Measurements from ENCODE around the gene OBSCN. TPM values are rescaled to one million over a fixed set of nuclear protein-coding genes. Genes with fewer than 3 reads are reported as not detected.

The OBSCN gene, protein sequence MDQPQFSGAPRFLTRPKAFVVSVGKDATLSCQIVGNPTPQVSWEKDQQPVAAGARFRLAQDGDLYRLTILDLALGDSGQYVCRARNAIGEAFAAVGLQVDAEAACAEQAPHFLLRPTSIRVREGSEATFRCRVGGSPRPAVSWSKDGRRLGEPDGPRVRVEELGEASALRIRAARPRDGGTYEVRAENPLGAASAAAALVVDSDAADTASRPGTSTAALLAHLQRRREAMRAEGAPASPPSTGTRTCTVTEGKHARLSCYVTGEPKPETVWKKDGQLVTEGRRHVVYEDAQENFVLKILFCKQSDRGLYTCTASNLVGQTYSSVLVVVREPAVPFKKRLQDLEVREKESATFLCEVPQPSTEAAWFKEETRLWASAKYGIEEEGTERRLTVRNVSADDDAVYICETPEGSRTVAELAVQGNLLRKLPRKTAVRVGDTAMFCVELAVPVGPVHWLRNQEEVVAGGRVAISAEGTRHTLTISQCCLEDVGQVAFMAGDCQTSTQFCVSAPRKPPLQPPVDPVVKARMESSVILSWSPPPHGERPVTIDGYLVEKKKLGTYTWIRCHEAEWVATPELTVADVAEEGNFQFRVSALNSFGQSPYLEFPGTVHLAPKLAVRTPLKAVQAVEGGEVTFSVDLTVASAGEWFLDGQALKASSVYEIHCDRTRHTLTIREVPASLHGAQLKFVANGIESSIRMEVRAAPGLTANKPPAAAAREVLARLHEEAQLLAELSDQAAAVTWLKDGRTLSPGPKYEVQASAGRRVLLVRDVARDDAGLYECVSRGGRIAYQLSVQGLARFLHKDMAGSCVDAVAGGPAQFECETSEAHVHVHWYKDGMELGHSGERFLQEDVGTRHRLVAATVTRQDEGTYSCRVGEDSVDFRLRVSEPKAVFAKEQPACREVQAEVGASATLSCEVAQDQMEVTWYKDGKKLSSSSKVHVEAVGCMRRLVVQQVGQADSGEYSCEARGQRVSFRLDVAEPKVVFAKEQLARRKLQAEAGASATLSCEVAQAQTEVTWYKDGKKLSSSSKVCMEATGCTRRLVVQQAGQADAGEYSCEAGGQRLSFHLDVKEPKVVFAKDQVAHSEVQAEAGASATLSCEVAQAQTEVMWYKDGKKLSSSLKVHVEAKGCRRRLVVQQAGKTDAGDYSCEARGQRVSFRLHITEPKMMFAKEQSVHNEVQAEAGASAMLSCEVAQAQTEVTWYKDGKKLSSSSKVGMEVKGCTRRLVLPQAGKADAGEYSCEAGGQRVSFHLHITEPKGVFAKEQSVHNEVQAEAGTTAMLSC (N-terminal part only)
- polyA plus RNA-seq (ENCODE audit: insufficient read length in 3 of 3) = 10 to 100 TPM; 31.3 to 43.8 (median 35.6) TPM
- long read RNA-seq, donor 1, partial matches to known transcripts = 0 of 1 reads
- long read RNA-seq, donor 1, other reads (novel, unspliced or antisense) = 0 of 1 reads
- long read RNA-seq, donor 2, partial matches to known transcripts = 0 of 1 reads
- long read RNA-seq, donor 2, other reads (novel, unspliced or antisense) = 0 of 1 reads
- long read RNA-seq, donor 3, partial matches to known transcripts = 0 of 1 reads
- long read RNA-seq, donor 3, other reads (novel, unspliced or antisense) = 0 of 1 reads
- long read RNA-seq, donor 4, partial matches to known transcripts = 0 of 1 reads
- long read RNA-seq, donor 4, other reads (novel, unspliced or antisense) = 0 of 1 reads
- long read RNA-seq, donor 5 = 0 reads
- long read RNA-seq, donor 6, transcript OBSCN-211 (1 exons, 2,267 nt) = major isoform, 6 of 6 reads
- long read RNA-seq, donor 6, partial matches to known transcripts = 0 of 6 reads
- long read RNA-seq, donor 6, other reads (novel, unspliced or antisense) = 0 of 6 reads
- long read RNA-seq, donor 7, partial matches to known transcripts = 0 of 2 reads
- long read RNA-seq, donor 7, other reads (novel, unspliced or antisense) = 0 of 2 reads
- long read RNA-seq, donor 8, transcript OBSCN-211 (1 exons, 2,267 nt) = major isoform, 11 of 26 reads
- long read RNA-seq, donor 8, partial matches to known transcripts = 15 of 26 reads
- long read RNA-seq, donor 8, other reads (novel, unspliced or antisense) = 0 of 26 reads
- long read RNA-seq, donor 9, partial matches to known transcripts = 0 of 1 reads
- long read RNA-seq, donor 9, other reads (novel, unspliced or antisense) = 0 of 1 reads
- long read RNA-seq, donor 10 = 0 reads
- long read RNA-seq, donor 11 = 0 reads
- long read RNA-seq, donor 12, partial matches to known transcripts = 0 of 2 reads
- long read RNA-seq, donor 12, other reads (novel, unspliced or antisense) = 0 of 2 reads
- long read RNA-seq, donor 13, partial matches to known transcripts = 6 of 7 reads
- long read RNA-seq, donor 13, other reads (novel, unspliced or antisense) = 0 of 7 reads
- long read RNA-seq, donor 14 = 0 reads
- long read RNA-seq, donor 15, partial matches to known transcripts = 0 of 1 reads
- long read RNA-seq, donor 15, other reads (novel, unspliced or antisense) = 0 of 1 reads
- long read RNA-seq, donor 16, partial matches to known transcripts = 6 of 10 reads
- long read RNA-seq, donor 16, other reads (novel, unspliced or antisense) = 0 of 10 reads

DNA sequence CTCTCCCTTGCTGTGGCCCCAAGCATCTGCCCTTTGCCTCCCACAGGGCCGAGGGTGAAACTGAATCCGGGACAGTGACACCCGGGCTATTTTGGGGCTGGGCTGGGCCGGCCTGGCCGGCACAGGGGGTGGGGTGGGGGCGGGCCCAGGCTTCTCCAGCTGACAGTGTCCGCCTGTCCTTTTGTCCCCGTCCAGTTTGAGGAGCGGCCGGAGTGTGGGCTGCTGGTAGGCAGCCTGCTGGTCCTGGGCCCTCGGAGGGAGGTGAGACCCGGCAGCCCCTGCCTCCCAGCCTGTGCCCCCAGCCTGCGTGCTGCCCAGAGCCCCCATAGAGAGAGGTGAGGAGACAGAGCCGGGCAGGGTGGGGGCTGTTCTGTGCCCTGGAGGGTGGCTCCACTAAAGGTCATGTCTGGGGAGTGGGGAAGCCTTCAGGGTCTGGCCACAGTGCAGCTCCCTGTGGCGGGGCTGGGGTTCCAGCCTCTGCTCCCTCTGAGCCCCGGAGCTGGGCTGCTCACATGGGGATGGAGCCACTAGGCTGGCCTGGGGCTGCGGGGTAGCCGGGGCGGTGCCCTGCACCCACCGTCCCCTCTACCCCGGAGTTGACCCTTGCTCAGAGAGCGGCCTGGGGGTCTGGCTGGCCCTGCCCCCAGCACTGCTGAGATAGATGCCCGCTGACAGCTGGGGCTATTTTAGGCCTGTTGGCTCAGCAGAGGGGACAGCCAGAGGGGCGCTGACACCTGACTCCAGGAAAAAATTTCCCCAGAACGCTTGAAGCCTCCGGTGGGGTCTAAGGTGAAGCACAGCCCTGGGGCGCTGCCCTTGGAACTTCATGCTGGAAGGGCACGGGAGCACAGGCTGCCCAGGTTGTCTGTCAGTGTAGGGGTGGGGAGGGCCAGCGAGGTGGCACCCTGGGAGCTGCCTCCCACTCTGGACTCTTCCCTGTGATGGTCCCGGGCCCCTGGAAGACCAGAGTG, at the start of gene OBSCN:
TSS of gene OBSCN (plus strand) at position 194 of the 971 bp plus-strand sequence. CDS start 3,740 bp downstream, outside the sequence.
- no peak for DNase-seq (ENCODE audit: extremely low read depth in 1 of 11, low read depth in 9 of 11, low spot score in 4 of 11)

DNA sequence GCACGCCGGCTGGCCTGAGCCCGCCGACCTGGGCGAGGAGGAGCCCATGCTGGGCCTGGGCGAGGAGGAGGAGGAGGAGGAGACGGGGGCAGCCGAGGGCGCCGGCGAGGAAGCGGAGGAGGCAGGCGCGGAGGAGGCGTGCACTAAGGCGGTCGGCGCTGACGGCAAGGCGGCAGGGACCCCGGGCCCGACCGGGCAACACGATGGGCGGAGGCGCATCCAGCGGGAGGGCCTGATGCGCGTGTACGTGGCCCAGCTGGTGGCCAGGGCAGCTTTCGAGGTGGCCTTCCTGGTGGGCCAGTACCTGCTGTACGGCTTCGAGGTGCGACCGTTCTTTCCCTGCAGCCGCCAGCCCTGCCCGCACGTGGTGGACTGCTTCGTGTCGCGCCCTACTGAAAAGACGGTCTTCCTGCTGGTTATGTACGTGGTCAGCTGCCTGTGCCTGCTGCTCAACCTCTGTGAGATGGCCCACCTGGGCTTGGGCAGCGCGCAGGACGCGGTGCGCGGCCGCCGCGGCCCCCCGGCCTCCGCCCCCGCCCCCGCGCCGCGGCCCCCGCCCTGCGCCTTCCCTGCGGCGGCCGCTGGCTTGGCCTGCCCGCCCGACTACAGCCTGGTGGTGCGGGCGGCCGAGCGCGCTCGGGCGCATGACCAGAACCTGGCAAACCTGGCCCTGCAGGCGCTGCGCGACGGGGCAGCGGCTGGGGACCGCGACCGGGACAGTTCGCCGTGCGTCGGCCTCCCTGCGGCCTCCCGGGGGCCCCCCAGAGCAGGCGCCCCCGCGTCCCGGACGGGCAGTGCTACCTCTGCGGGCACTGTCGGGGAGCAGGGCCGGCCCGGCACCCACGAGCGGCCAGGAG, 49.5 kb upstream of the OBSCN start:
- no peak for DNase-seq (ENCODE audit: extremely low read depth in 1 of 11, low read depth in 9 of 11, low spot score in 4 of 11)

DNA sequence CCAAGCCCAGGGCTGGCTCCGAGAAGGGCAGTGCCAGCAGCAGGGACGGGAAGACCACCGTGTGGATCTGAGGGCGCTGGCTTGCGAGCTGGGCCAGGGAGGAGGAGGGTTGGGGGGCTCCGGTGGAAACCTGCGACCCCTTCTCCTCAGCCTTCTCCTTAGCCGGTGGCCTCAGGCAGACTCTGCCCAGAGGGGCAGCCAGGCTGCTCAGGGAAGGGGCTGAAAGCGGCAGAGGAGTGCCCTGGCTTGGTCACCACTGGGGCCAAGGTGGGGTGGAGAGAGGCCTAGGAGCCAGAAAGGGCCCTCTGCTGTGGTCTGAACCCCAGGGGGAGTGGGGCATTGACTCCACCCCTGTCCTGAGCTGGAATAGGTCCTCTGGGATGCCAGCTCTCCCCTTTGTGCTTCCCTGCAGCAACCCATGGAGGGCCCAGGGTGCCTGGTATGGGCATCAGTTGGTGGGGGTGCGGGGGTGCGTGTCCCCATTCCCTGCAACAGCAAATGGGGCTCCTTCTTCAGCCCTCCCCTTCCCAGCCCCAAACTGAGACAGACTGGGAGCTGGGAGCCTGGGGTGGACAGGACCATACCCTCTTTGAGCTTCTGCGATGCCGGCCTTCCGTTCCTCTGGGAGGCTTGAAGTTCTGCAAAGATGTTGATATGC, 48.7 kb upstream of the OBSCN start:
- no peak for DNase-seq (ENCODE audit: extremely low read depth in 1 of 11, low read depth in 9 of 11, low spot score in 4 of 11)

DNA sequence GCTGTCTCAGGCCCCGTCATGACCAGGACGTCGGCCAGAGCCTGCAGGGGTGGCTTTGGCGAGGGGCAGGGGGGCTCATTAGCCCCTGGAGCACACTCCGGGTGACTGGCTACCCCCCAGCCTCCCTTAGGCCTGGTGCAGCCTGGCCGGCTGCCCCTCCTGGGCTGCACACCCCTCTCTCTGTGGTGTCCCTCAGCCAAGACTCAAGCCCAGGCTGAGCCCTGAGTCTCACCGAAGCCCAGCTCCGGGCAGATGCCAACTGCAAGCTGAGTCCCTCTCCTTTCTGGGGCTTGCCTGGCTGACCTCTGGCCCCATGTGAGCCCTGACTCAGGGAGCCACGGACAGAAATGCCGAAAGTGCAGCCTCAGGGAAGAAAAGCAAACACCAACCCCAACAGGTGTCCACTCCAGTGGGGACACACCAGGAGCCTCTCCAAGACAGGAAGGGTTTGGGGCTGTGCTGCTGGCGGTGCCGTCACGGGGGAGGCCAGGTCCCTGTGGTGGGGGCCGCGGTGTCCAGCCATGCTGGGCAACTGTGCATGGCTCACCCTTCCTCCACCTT, 47.6 kb upstream of the OBSCN start:
- no peak for DNase-seq (ENCODE audit: extremely low read depth in 1 of 11, low read depth in 9 of 11, low spot score in 4 of 11)

DNA sequence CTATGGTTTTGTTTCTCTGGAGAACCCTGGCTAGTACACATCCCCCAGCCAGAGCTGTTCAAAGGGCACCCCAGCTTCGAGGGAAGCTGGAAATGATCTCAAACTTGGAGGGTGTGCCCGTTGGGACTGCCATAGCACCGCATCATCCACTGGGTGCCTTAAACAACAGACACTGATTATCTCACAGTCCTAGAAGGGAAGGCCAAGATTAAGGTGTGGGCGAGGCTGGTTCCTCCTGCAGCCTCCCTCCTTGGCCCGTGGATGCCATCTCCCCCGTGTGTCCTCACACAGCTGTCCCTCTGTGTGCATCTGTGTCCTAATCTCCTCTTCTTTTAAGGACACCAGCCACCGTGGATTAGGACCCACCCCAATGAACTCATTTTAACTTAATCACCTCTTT, 46.5 kb upstream of the OBSCN start:
- DNase-seq (ENCODE audit: extremely low read depth in 1 of 11, low read depth in 9 of 11, low spot score in 4 of 11) = no peak

- DNase-seq (ENCODE audit: extremely low read depth in 1 of 11, low read depth in 9 of 11, low spot score in 4 of 11) = no peak
These were observed 46.0 kb upstream of the OBSCN start for GRCh38 chr1:228161866-228162265.

- no peak for DNase-seq (ENCODE audit: extremely low read depth in 1 of 11, low read depth in 9 of 11, low spot score in 4 of 11)
These were observed 45.4 kb upstream of the OBSCN start for GRCh38 chr1:228162286-228163006.

- no peak for DNase-seq (ENCODE audit: extremely low read depth in 1 of 11, low read depth in 9 of 11, low spot score in 4 of 11)
These were observed 44.7 kb upstream of the OBSCN start for GRCh38 chr1:228163007-228163753.

DNA sequence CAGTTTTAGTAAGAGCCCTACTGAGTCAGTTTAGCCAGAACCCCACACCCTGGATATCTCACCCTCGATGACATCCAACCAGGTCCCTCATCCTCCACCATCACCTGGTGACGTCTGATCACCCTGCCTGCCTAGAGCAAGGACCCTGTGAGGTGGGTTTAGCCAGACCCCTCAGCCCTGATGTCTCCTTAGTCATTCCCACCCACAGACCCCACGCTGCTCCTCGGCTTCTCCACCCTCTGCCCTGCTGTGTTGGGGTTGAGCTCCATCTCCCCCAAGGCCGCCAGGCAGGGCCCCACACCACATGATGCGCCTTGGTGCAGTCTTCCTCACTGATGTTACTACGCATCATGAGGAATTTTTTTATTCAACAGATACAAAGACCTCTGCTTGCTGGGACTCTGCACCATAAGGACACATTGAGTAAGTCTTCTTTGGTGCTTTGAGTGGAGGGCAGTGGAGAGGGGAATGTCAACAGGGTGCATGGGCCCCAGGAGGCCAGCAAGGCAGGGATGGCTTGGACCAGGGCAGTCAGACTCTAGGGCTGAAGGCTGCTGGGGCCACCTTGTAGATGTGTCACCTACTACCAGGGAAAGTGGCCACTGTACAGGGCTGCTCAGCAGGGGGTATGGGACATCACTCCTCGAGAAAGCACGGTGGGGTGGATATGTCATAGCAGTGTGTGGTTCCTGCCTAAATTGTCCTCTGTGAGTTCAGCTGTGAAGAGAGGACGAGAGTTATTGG, 43.9 kb upstream of the OBSCN start:
- no peak for DNase-seq (ENCODE audit: extremely low read depth in 1 of 11, low read depth in 9 of 11, low spot score in 4 of 11)

DNA sequence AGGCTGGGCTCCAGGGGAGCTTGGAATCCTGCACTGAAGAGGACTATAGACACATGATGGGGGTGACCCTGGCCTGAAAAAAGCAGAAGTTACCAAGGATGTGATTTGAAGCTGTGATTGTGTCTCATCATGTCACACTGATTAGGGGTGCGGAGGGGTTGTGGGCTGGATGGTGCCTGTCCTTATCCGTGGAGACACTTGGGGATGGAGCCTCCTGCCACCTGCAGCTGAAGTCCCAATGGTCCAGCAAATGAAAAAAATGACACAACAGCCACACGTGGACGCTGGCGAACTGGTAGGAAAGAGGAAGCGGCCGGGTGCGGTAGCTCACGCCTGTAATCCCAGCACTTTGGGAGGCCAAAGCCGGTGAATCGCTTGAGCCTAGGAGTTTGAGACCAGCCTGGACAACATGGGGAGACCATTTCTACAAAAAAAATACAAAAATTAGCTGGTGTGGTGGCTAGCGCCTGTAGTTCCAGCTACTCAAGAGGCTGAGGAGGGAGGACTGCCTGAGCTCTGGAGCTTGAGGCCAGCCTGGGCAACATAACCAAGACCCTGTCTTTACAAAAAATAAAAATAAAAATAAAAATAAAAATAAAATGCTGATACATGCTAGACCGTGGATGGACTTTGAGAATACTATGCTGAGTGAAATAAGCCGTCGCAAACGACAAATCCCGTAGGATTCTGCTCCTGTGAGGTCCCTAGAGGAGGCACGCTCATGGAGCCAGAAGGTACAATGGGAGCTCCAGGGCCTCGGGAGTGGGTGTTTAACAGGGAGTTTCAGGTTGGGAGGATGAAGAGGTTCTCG, 43.1 kb upstream of the OBSCN start:
- DNase-seq (ENCODE audit: extremely low read depth in 1 of 11, low read depth in 9 of 11, low spot score in 4 of 11) = no peak
